Stimulated activated CD4-positive, alpha-beta T cell treated with anti-CD3 and anti-CD28 coated beads, Interleukin-15, amount 100 ng/mL, for 1 hour (primary cell): ENCODE data around the gene UCN.

Experiments
- DNase-seq, 2 donors: peaks; one replicate each; pipeline ENCODE4 v3.0.0-alpha.2; 2020; ENCODE audit warnings: low read depth in 1 of 2, low spot score in 1 of 2

Gene UCN

DNA sequence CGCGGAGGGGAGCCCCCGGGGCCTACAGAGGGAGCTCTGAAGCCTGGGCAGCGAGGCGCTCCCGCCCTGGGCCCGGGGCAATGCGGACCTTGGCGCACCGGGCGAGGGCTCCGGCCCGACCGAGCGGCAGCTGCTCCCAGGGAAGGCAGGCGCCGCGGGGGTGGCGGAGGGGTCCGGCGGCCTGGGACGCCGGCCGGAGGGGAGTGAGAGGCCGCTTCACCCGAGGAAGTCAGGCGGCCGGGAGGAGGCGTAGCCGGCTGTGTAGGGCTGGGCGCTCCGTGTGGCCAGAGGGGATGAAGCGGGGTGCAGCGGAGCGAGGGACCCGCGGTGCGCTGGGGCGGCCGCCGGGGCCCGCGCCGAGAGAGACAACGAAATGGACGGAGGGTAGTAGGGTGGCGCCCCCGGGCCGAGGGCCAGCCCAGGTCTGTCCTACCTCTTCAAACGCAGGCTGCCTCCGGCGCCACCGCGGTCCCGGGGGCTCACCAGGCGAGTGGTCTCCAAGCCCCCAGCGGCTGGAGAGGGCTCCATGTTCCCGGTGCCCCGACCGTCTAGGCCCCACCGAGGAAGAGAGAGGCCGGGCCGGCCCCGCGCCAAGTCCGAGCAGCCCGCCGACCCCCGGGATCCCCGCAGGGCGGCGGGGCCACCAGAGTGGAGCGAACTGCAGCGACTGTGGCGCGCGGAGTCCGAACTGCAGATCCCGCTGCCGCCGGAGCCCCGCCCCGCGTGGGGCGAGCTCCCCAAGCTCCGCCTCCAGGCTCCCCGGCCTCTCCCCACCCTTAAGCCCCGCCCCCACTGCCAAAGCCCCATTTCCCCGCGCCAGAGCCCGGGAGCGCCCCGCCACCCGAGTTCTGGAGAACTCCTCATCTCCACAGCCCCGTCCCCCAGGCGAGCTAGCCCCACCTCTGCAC, 45.6 kb downstream of the UCN start, which contains the start of gene SLC30A3:
Gene SLC30A3, minus strand, starts transcription at position 669 of the 908 bp plus-strand sequence. Its CDS starts 141 bp downstream, at position 528.
- peak; percentile 44 to 57 for DNase-seq

DNA sequence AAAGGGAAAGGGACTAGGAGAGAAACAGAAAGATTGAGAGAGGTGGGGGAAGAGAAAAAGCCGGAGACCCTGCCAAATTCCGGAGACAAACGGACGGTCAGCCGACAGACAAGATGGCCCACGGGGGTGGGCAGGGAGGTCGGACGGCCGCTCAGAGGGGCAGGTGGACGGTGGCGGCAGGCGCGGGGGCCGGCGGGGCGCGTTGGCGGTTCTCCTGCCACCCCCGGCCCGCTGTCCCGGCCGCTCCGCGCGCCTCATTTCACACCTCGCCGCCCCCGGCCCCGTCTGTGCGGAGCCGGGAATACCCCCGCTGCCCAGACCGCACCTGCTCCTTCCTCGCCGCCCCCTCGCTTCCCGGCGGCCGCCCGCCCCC, 46.3 kb downstream of the UCN start:
- no peak for DNase-seq

DNA sequence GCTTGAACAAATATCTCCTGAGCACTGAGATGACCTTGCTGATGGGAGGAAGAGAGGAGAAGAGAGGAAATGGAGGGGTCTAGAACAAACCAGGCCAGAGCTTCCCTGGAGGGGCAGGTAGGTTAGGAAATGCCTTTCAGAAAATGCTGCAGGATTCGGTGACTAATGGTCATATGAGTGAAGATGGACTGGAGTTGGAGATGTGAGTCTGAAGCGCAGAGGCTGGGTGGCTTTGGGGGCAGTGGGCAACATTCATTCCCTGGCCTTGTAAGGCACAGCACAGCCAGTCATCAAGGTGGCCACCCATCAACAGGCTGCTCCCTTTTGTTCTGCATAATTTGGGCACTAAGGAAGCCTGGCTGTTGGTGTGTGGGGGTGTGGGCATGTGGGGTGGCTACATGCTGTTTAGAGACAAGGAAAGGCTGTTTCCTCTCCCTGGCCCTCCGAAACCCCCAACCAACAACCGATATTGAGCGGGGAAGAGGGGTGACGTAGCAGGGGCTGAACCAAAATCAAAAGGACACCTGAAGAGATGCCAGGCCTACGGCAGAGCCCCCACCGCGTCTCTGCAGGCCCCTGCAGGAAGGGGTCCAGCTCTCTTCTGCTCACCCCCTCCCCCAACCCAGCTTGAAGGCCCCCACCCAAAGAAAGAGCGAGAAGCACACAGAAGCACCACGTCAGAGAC, 46.9 kb downstream of the UCN start:
- no peak for DNase-seq

DNA sequence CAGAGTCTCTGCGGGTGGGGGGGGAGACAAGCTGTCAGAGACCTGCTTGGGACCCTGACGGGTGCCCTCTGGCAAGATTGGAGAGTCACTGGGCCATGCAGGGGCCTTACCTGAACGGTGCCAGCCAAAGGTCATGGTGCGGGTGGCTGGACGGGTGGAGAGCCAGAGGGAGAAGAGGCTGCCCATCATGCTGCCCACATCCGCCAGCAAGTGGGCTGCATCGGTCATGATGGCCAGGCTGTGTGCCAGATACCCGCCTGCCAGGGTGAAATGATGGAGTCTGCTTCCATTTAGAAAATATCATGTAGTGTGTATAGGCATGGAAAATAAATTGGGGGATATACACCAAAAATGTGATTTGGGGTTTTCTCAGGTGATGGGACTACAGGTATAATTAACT, 50.2 kb downstream of the UCN start:
- no peak for DNase-seq
